Fibroblast of lung (primary cell): ENCODE measurements around the gene PRUNE2.

Source experiments
- EZH2 ChIP-seq: IDR thresholded peaks from 2 replicates; pipeline ENCODE4 v1.5.1; 2012; ENCODE audit warnings: low read length, control low read depth, mild to moderate bottlenecking; ENCODE audit errors: missing control alignments
- TF ChIP-seq, protein P1 (sequence below), 2 donors: IDR thresholded peaks in 1 of 2; conservative IDR thresholded peaks in 1 of 2; 1 replicate in 1 of 2; 2 replicates in 1 of 2; pipeline ENCODE4 v1.5.1; 2011 to 2012; ENCODE audit warnings: low read length in 2 of 2, control low read depth in 1 of 2, inconsistent platforms in 1 of 2, low read depth in 1 of 2, mild to moderate bottlenecking in 1 of 2

DNA sequence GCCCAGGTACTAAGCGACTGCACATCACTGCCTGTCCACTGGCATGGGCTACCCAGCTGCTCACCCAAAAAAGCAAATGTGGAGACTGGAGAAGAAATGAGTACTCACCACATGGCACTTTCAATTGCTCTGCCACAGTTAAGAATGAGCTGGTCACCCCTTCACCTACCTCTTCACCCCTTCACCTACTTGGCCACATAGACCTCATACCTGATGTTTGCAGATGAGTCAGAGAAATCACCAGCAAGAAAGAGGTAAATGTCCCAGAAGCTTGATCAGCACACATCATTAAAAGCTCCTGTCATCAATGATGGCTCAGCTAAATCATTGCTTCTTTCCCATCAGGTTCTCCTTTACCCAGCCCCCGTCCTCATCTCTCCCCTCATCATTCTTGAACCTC, 7.6 kb upstream of the PRUNE2 start:
- TF ChIP-seq, protein P1, sequence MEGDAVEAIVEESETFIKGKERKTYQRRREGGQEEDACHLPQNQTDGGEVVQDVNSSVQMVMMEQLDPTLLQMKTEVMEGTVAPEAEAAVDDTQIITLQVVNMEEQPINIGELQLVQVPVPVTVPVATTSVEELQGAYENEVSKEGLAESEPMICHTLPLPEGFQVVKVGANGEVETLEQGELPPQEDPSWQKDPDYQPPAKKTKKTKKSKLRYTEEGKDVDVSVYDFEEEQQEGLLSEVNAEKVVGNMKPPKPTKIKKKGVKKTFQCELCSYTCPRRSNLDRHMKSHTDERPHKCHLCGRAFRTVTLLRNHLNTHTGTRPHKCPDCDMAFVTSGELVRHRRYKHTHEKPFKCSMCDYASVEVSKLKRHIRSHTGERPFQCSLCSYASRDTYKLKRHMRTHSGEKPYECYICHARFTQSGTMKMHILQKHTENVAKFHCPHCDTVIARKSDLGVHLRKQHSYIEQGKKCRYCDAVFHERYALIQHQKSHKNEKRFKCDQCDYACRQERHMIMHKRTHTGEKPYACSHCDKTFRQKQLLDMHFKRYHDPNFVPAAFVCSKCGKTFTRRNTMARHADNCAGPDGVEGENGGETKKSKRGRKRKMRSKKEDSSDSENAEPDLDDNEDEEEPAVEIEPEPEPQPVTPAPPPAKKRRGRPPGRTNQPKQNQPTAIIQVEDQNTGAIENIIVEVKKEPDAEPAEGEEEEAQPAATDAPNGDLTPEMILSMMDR (conservative IDR thresholded peaks at IDR 0.05 in 1 of 2, IDR thresholded peaks at IDR 0.05 in 1 of 2; ENCODE audit: low read depth in 1 of 2, low read length in 2 of 2): no peak
- TF ChIP-seq EZH2: no peak
